ENCODE measurements around the gene GJA9. TPM values are rescaled to one million over a fixed set of nuclear protein-coding genes. Genes with fewer than 3 reads are reported as not detected.

Gene GJA9
- polyA plus RNA-seq, 2 donors: 0.32 to 0.86 TPM

Other genes with a start within 250 kb of the GJA9 start
- 10 to 100 TPM in 1 of 2 donors, 1 to 10 TPM in 1; 7.7 to 18.4 TPM for gene RRAGC, start 21.8 kb downstream of the GJA9 start, polyA plus RNA-seq
- gene MYCBP, start 8.2 kb downstream of the GJA9 start, polyA plus RNA-seq: 10 to 100 TPM; 13.0 to 19.1 TPM
- gene RHBDL2, start 60.2 kb upstream of the GJA9 start, polyA plus RNA-seq: 10 to 100 TPM; 24.3 to 25.1 TPM
- 10 to 100 TPM; 11.7 to 18.2 TPM for gene AKIRIN1, start 109.7 kb upstream of the GJA9 start, polyA plus RNA-seq
- 100 to 1,000 TPM; 545 to 814 TPM for gene NDUFS5, start 144.8 kb upstream of the GJA9 start, polyA plus RNA-seq